ENCODE data around the gene LRIT1.

GRCh38 chr10:84217746-84218145, 23.6 kb downstream of the LRIT1 start:
- TF ChIP-seq CTCF (IDR thresholded peaks at IDR 0.05; ENCODE audit: low read depth, low read length) (no peak), EZH2phosphoT487 (IDR thresholded peaks at IDR 0.05; ENCODE audit: low read depth) (no peak)

All from OCI-LY3 (cell line).